Measurements from ENCODE around the gene HRH1.
"Not testable (repeated sequence)": the region's sequence is repeated elsewhere in the genome, so short reads cannot be mapped to it uniquely, and the experiment has no call there.

The HRH1 gene

GRCh38 chr3:11203961-11204360 lies 49.7 kb downstream of the HRH1 start:
- Mint-ChIP-seq H3K36me3 (no peaks in the 10 kb centered on the region), H3K27ac (no peak overlapping the region), H3K27me3 (peaks cover 44% of the 10 kb centered on the region)

GRCh38 chr3:11204697-11205348 lies 50.5 kb downstream of the HRH1 start:
- Mint-ChIP-seq H3K36me3 (no peaks in the 10 kb centered on the region), H3K4me3 (no peak overlapping the region)

More at GRCh38 chr3:11203961-11204360, 49.7 kb downstream of the HRH1 start:
- H3K9me3 Mint-ChIP-seq = peaks cover 2% of the 10 kb centered on the region
- no peaks in the 10 kb centered on the region for H3K4me1 Mint-ChIP-seq
- no peak overlapping the region for H3K4me3 Mint-ChIP-seq
- no peak for ATAC-seq

GRCh38 chr3:11205881-11206280 lies 51.6 kb downstream of the HRH1 start:
- H3K4me1 Mint-ChIP-seq, ATAC-seq: not testable (repeated sequence)

More at GRCh38 chr3:11204697-11205348, 50.5 kb downstream of the HRH1 start:
- H3K27me3 Mint-ChIP-seq = peaks cover 35% of the 10 kb centered on the region
- peaks cover 2% of the 10 kb centered on the region for H3K9me3 Mint-ChIP-seq
- ATAC-seq = no peak
- no peaks in the 10 kb centered on the region for H3K4me1 Mint-ChIP-seq
- no peak overlapping the region for H3K27ac Mint-ChIP-seq

GRCh38 chr3:11206316-11206715 lies 52.0 kb downstream of the HRH1 start:
- Mint-ChIP-seq H3K4me1 (no peaks in the 10 kb centered on the region), H3K27me3 (peaks cover 28% of the 10 kb centered on the region), H3K27ac (no peak overlapping the region), H3K9me3 (no peaks in the 10 kb centered on the region), H3K4me3 (no peak overlapping the region), H3K36me3 (no peaks in the 10 kb centered on the region)
- no peak for ATAC-seq

More at GRCh38 chr3:11205881-11206280, 51.6 kb downstream of the HRH1 start:
- H3K4me3 Mint-ChIP-seq, H3K9me3 Mint-ChIP-seq, H3K36me3 Mint-ChIP-seq, H3K27ac Mint-ChIP-seq: not testable (repeated sequence)
- peaks cover 33% of the 10 kb centered on the region for H3K27me3 Mint-ChIP-seq

GRCh38 chr3:11206953-11207352 lies 52.7 kb downstream of the HRH1 start:
- Mint-ChIP-seq H3K4me1 (no peaks in the 10 kb centered on the region), H3K27ac (no peak overlapping the region), H3K4me3 (no peak overlapping the region), H3K36me3 (no peaks in the 10 kb centered on the region), H3K9me3 (no peaks in the 10 kb centered on the region), H3K27me3 (peaks cover 23% of the 10 kb centered on the region)
- no peak for ATAC-seq

GRCh38 chr3:11211531-11212298 lies 57.4 kb downstream of the HRH1 start:
- no peak for ATAC-seq

GRCh38 chr3:11212299-11212608 lies 58.0 kb downstream of the HRH1 start:
- Mint-ChIP-seq H3K9me3 (no peaks in the 10 kb centered on the region), H3K36me3 (no peaks in the 10 kb centered on the region), H3K27me3 (peaks cover 21% of the 10 kb centered on the region), H3K27ac (no peak overlapping the region), H3K4me1 (no peaks in the 10 kb centered on the region), H3K4me3 (no peak overlapping the region)
- ATAC-seq = no peak

More at GRCh38 chr3:11211531-11212298, 57.4 kb downstream of the HRH1 start:
- Mint-ChIP-seq H3K27ac (no peak overlapping the region), H3K9me3 (no peaks in the 10 kb centered on the region), H3K4me1 (no peaks in the 10 kb centered on the region), H3K4me3 (no peak overlapping the region), H3K36me3 (no peaks in the 10 kb centered on the region), H3K27me3 (peaks cover 21% of the 10 kb centered on the region)

- H3K9me3 Mint-ChIP-seq = no peaks in the 10 kb centered on the region
- peaks cover 25% of the 10 kb centered on the region for H3K27me3 Mint-ChIP-seq
- no peak for ATAC-seq
- H3K4me1 Mint-ChIP-seq = no peaks in the 10 kb centered on the region
- H3K27ac Mint-ChIP-seq = no peak overlapping the region
- H3K36me3 Mint-ChIP-seq = no peaks in the 10 kb centered on the region
- no peak overlapping the region for H3K4me3 Mint-ChIP-seq
Measured at GRCh38 chr3:11212784-11213183, 58.5 kb downstream of the HRH1 start.

- peaks cover 28% of the 10 kb centered on the region for H3K27me3 Mint-ChIP-seq
- H3K4me1 Mint-ChIP-seq = no peaks in the 10 kb centered on the region
- no peak overlapping the region for H3K27ac Mint-ChIP-seq
- no peak for ATAC-seq
- no peak overlapping the region for H3K4me3 Mint-ChIP-seq
- H3K9me3 Mint-ChIP-seq = no peaks in the 10 kb centered on the region
- no peaks in the 10 kb centered on the region for H3K36me3 Mint-ChIP-seq
Measured at GRCh38 chr3:11213810-11214450, 59.6 kb downstream of the HRH1 start.

GRCh38 chr3:11214451-11214978 lies 60.2 kb downstream of the HRH1 start:
- H3K27ac Mint-ChIP-seq = no peak overlapping the region
- no peaks in the 10 kb centered on the region for H3K9me3 Mint-ChIP-seq
- ATAC-seq = no peak
- H3K4me3 Mint-ChIP-seq = no peak overlapping the region
- H3K36me3 Mint-ChIP-seq = no peaks in the 10 kb centered on the region
- peaks cover 28% of the 10 kb centered on the region for H3K27me3 Mint-ChIP-seq
- H3K4me1 Mint-ChIP-seq = no peaks in the 10 kb centered on the region

- H3K4me3 Mint-ChIP-seq, H3K36me3 Mint-ChIP-seq, H3K27ac Mint-ChIP-seq, H3K4me1 Mint-ChIP-seq, H3K9me3 Mint-ChIP-seq, ATAC-seq: not testable (repeated sequence)
- peaks cover 37% of the 10 kb centered on the region for H3K27me3 Mint-ChIP-seq
Measured at GRCh38 chr3:11217370-11217769, 63.1 kb downstream of the HRH1 start.

GRCh38 chr3:11220230-11220629 lies 65.9 kb downstream of the HRH1 start:
- Mint-ChIP-seq H3K36me3 (no peaks in the 10 kb centered on the region), H3K9me3 (no peaks in the 10 kb centered on the region), H3K4me1 (peaks cover 7% of the 10 kb centered on the region), H3K27me3 (peaks cover 29% of the 10 kb centered on the region), H3K27ac (no peak overlapping the region), H3K4me3 (no peak overlapping the region)
- no peak for ATAC-seq

GRCh38 chr3:11221818-11222415 lies 67.6 kb downstream of the HRH1 start:
- peaks cover 17% of the 10 kb centered on the region for H3K4me1 Mint-ChIP-seq
- peaks cover 21% of the 10 kb centered on the region for H3K27me3 Mint-ChIP-seq
- no peaks in the 10 kb centered on the region for H3K36me3 Mint-ChIP-seq
- no peak overlapping the region for H3K4me3 Mint-ChIP-seq
- ATAC-seq = no peak
- no peaks in the 10 kb centered on the region for H3K9me3 Mint-ChIP-seq
- H3K27ac Mint-ChIP-seq = no peak overlapping the region

- H3K9me3 Mint-ChIP-seq = no peaks in the 10 kb centered on the region
- H3K27ac Mint-ChIP-seq = no peak overlapping the region
- no peaks in the 10 kb centered on the region for H3K36me3 Mint-ChIP-seq
- no peak for ATAC-seq
- H3K4me3 Mint-ChIP-seq = no peak overlapping the region
- peaks cover 9% of the 10 kb centered on the region for H3K27me3 Mint-ChIP-seq
- peaks cover 26% of the 10 kb centered on the region for H3K4me1 Mint-ChIP-seq
Measured at GRCh38 chr3:11224010-11224409, 69.7 kb downstream of the HRH1 start.

- no peak for ATAC-seq
- H3K27ac Mint-ChIP-seq = no peak overlapping the region
- H3K36me3 Mint-ChIP-seq = no peaks in the 10 kb centered on the region
- no peaks in the 10 kb centered on the region for H3K9me3 Mint-ChIP-seq
- H3K4me3 Mint-ChIP-seq = no peak overlapping the region
- H3K27me3 Mint-ChIP-seq = peaks cover 9% of the 10 kb centered on the region
- peaks cover 26% of the 10 kb centered on the region for H3K4me1 Mint-ChIP-seq
Measured at GRCh38 chr3:11224870-11225229, 70.6 kb downstream of the HRH1 start.
